Ovary (tissue), 3 donors: ENCODE measurements around the gene CDC34.

Experiments
- POLR2A ChIP-seq: fragments of 450-650 bp; IDR thresholded peaks from one replicate; pipeline ENCODE4 v1.6.1; 2017; ENCODE audit warnings: antibody characterized with exemption, mild to moderate bottlenecking, moderate library complexity
- TF ChIP-seq, protein P1 (sequence below), 3 donors: fragments of 450-650 bp in 2 of 3; fragments of 200-600 bp in 1 of 3; IDR thresholded peaks; one replicate each; pipeline versions ENCODE4 v1.5.1 to v1.8.0; 2016 to 2022; ENCODE audit warnings: antibody characterized with exemption in 3 of 3, mild to moderate bottlenecking in 1 of 3
- donor health status: DM: no; HTN: no; CAD: no.

DNA sequence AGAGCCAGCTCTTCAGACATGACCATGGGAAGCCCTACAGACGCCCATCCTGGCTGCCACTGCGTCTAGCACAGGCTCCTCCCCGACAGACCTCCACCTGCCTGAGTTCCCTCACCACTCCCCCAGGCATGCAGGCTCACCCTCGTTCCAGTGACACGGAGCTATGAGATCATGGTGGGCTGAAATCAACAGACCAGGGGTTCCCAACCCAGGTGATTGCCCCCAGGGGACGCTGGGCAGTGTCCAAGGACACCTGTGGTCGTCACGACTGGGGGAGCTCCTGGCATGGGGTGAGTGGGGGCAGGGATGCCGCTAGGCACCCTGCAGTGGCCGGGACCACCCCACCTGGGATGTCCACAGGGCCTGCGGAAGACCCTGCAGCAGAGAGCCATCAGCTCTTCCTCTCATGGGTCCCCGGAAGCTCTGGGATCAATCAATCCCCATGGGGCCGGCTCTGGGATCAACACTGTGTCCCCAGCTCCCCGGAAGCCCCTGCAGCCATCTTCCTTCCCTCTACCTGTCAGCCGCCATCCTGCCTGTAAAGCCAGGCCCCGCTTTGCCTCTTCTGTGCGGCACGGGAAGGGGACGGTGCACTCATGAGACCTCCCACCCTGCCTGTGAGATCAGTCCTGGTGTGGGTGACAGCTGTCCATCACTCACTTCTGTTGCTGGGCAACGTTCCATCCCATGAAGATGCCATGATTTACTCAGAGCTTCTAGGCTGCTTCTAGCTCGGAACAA, 48.1 kb upstream of the CDC34 start:
- TF ChIP-seq, protein P1, sequence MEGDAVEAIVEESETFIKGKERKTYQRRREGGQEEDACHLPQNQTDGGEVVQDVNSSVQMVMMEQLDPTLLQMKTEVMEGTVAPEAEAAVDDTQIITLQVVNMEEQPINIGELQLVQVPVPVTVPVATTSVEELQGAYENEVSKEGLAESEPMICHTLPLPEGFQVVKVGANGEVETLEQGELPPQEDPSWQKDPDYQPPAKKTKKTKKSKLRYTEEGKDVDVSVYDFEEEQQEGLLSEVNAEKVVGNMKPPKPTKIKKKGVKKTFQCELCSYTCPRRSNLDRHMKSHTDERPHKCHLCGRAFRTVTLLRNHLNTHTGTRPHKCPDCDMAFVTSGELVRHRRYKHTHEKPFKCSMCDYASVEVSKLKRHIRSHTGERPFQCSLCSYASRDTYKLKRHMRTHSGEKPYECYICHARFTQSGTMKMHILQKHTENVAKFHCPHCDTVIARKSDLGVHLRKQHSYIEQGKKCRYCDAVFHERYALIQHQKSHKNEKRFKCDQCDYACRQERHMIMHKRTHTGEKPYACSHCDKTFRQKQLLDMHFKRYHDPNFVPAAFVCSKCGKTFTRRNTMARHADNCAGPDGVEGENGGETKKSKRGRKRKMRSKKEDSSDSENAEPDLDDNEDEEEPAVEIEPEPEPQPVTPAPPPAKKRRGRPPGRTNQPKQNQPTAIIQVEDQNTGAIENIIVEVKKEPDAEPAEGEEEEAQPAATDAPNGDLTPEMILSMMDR (IDR thresholded peaks at IDR 0.05) = no peak
- TF ChIP-seq POLR2A = no peak
